Rectal smooth muscle tissue (tissue), 1 donor: ENCODE measurements around the gene VAV2.

Experiments used
- H3K27ac ChIP-seq: one replicate; pipeline ENCODE4 v1.7.0; 2013; ENCODE audit warnings: low read depth, low read length, inconsistent platforms
- H3K27me3 ChIP-seq: one replicate; pipeline ENCODE4 v1.7.0; 2013; ENCODE audit warnings: low read length; ENCODE audit not compliant: control insufficient read depth, insufficient read depth
- H3K36me3 ChIP-seq: one replicate; pipeline ENCODE4 v1.7.0; 2013; ENCODE audit warnings: low read length; ENCODE audit not compliant: control insufficient read depth, insufficient read depth
- H3K4me1 ChIP-seq: one replicate; pipeline ENCODE4 v1.7.0; 2013; ENCODE audit warnings: low read length; ENCODE audit not compliant: control insufficient read depth, insufficient read depth
- H3K4me3 ChIP-seq: one replicate; pipeline ENCODE4 v1.7.0; 2013; ENCODE audit warnings: low read length
- H3K9ac ChIP-seq: one replicate; pipeline ENCODE4 v1.7.0; 2013; ENCODE audit warnings: low read length

Gene VAV2

DNA sequence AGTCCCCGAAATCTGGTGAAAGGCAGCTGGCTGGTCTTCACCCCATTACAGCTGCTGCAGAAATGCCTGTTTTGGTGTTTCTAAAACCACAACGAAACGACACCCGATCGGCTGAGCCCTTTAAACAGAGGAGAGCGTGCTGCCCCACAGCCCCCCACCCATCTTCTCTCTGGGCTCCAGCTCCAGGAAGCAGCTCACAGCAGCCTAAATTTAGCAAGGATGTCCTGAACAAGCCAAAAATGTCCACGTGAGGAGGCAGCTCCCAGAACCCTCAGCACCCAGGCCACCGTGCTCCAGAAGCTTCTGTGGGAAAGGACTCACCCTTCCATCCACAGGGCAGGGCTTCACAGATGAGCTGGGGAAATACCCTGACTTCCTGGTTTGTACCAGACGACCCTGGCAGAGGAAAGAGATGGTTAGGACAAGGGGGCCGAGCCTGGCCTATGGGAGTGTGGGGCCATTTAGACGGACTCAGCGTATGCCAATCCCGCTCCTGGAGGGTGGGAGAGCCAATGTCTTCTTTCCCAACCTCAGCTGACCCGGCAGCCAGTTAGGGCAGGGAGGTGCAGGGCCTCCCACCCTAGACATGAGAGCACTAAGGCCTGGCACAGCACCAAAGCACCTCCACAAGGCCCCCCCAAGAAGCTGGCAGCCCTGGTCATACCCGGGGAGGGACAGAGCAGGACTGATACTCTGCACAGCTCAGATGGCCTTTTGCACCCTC is 214.9 kb downstream of the VAV2 start:
- Histone ChIP-seq H3K27ac (no peak overlapping the region), H3K27me3 (no peaks in the 10 kb centered on the region), H3K36me3 (peaks cover 18% of the 10 kb centered on the region), H3K9ac (no peak overlapping the region), H3K4me3 (no peak overlapping the region), H3K4me1 (no peaks in the 10 kb centered on the region)

DNA sequence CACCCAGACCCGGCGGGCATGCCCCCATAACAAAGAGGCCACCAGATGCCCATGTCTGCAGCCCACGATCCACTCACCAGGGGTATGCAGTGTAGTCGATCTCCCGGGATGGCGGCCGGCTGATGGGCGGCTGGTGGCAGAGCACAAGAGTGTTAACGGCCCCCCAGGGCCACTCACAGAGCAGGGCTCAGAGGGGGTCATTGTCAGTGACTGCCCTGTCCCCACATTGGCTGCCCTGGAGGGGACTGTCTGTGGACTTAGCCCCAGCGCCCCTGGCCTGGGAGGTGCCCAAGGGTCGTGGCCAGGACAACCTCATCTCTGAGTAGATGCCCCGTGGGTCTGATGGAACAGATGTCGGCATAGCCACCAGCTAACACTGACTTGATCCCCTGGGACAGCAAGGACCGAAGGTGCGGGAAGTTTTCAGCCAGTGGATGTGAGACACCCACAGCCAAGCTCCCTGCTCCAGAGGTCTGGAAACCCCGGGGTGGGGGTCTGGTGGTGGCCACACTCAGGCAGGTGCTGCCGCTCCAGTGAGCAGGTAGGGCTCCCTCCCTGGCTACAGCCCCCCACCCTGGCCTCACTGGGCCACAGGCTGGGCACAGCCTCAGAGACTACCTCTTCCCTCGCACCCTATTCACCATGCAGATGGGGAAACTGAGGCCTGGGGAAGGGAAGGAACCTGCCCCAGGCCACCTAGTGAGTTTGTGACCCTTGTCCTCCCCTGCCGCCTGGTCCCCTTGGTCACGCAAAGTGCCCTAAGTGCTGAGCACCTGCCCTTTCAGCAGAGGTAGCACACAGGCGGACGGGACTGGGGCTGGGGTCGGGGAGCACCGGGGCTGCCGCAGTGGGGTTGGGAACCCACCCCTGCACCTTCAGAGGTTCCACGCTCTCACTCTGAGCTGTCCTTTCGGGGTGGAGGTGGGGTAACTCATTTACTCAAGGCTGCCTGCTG is 215.9 kb downstream of the VAV2 start:
- H3K27me3 ChIP-seq = no peaks in the 10 kb centered on the region
- no peak overlapping the region for H3K4me3 ChIP-seq
- peaks cover 21% of the 10 kb centered on the region for H3K36me3 ChIP-seq
- H3K4me1 ChIP-seq = no peaks in the 10 kb centered on the region
- no peak overlapping the region for H3K9ac ChIP-seq
- no peak overlapping the region for H3K27ac ChIP-seq

DNA sequence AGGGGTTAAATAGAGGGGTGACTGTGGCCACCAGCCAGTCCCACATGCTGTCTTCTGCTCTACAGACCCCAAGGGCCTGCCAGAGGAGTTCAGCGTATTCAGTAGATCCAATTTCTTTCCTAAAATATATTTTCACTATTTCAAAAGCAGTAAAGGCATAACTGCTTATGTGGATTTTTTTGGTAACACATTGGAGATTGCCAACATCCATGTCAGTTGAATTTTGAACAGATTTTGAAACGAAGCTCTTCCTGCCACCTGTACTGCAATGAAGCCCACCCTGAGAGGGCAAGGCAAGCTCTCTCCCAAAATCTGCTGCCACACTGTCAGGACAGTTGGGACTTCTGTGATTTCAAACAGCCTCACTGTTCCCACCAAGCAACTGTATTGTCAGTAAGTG is 216.8 kb downstream of the VAV2 start:
- no peak overlapping the region for H3K27ac ChIP-seq
- H3K4me1 ChIP-seq = no peaks in the 10 kb centered on the region
- no peaks in the 10 kb centered on the region for H3K27me3 ChIP-seq
- H3K36me3 ChIP-seq = peaks cover 21% of the 10 kb centered on the region
- no peak overlapping the region for H3K9ac ChIP-seq
- H3K4me3 ChIP-seq = no peak overlapping the region

DNA sequence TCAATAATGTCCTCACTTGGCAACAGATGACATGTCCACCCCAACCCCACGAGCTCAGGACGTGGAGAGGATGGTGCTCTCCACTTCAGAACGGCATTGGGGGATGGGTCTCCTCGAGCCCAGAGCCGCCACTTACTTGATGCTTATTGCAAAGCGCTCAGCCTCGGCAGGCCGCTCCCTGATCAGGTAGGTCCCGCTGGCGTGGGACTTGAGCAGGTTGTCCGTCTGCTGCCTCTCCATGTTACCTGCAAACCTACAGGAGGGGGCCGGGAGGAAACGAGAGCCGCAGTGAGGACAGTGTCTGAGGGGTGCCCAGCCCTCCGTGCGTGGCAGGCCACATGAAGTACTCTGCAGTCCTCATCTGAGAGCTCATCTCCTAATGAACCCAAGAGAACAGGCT is 217.3 kb downstream of the VAV2 start:
- Histone ChIP-seq H3K4me1 (no peaks in the 10 kb centered on the region), H3K27me3 (no peaks in the 10 kb centered on the region), H3K9ac (no peak overlapping the region), H3K27ac (no peak overlapping the region), H3K36me3 (peaks cover 22% of the 10 kb centered on the region), H3K4me3 (no peak overlapping the region)

DNA sequence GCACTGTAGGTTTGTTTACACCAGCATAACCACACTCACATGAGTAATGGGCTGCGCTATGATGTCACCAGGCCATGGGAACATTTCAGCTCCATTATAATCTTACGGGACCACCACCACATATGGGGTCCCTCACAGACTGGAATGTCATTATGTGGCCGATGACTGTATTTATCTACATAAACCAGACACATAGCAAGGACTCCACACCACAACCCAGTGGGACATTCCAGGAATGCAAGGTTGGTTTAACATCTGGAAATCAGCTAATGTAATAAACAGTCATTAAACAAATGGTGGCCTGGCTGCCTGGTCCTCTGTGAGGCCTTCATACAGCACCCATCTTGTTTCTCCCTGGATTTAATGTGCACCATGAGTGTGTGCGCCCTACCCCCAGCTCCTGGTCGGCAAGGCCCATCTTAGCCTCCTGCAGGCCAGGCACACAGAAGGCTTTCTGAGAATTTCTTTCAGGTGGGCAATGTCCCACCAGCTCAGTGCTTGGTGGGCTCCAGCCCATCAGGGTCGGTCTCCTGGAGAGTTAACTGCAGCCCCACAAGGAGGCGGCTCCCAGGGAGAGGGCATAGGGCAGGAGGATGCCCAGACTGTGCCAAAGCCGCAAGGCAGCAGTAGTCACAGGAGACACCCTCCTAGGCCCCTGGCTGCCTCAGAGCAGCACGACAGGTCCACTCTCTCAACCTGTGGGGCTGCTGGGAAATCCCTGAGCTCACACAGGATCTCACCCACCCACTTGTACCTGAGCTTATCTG is 218.1 kb downstream of the VAV2 start:
- no peak overlapping the region for H3K27ac ChIP-seq

DNA sequence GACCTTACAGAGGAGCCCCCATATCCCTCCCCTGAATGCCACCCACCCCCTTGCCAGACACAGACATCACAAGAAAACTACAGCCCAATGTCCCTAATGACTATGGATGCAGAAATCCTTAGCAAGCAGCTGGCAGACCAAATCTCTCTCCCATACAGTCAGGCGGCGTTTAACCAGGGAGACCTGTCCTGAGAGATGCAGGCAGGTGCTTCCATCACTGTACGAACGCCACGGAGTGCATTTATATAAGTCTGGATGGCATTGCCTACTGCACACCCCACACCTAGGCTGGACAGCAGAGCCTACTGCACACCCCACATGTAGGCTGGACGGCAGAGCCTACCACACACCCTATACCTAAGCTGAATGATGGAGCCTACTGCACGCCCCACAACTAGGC is 219.5 kb downstream of the VAV2 start:
- no peak overlapping the region for H3K27ac ChIP-seq
- no peak overlapping the region for H3K9ac ChIP-seq
- no peak overlapping the region for H3K4me3 ChIP-seq
- H3K36me3 ChIP-seq = peaks cover 33% of the 10 kb centered on the region
- no peaks in the 10 kb centered on the region for H3K27me3 ChIP-seq
- no peaks in the 10 kb centered on the region for H3K4me1 ChIP-seq

More for the DNA sequence above, 218.1 kb downstream of the VAV2 start:
- Histone ChIP-seq H3K27me3 (no peaks in the 10 kb centered on the region), H3K36me3 (peaks cover 25% of the 10 kb centered on the region), H3K4me1 (no peaks in the 10 kb centered on the region), H3K4me3 (no peak overlapping the region), H3K9ac (no peak overlapping the region)

DNA sequence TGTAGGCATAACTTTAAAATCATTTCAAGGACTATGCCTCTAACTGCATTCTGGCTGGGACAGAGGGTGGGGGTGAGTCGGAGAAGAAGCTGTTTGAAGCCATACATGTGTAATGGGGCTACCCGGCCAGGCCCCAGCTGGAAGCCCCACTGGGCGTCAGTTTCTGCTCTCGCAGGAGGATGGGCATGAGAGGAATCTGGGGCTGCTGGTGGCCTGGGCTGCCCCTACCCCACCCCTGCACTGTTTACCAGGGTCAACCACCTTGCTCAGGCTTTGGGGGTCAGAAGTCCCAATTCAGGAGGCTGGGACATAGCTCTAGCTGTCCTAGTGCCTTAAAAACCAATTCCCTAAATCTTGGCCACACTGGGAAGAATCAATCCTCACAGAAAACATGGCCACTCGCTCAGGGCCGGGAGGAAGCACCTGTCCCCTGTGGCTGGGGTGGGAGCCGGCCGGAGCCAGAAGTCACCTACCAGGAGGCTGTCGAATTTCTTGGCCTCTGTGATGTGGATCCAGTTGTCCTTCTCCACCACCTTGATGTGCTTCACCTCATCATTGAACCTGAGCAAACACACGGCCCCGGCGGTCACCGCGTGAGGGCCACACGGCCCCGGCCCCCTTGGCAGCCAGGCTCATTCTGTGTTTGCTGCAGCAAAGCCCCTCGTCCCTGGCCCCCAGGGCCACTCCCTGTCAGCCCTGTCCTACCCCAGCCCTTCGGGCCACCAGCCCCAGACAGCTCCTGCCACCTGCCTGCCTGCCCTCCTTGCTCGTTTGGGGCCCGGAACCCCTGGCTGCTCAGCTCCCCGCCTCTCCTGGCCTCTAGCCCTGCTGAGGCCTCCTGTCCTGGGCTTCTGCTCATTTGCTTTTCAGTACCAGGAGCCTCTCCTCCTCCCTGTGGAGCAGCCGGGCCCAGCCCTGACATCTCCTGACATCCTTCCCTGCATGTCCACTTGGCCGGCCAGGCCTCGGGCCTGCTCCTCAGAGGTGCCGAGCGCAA is 220.3 kb downstream of the VAV2 start:
- no peaks in the 10 kb centered on the region for H3K4me1 ChIP-seq
- H3K27ac ChIP-seq = no peak overlapping the region
- H3K9ac ChIP-seq = no peak overlapping the region
- H3K36me3 ChIP-seq = peaks cover 33% of the 10 kb centered on the region
- no peaks in the 10 kb centered on the region for H3K27me3 ChIP-seq
- H3K4me3 ChIP-seq = no peak overlapping the region

DNA sequence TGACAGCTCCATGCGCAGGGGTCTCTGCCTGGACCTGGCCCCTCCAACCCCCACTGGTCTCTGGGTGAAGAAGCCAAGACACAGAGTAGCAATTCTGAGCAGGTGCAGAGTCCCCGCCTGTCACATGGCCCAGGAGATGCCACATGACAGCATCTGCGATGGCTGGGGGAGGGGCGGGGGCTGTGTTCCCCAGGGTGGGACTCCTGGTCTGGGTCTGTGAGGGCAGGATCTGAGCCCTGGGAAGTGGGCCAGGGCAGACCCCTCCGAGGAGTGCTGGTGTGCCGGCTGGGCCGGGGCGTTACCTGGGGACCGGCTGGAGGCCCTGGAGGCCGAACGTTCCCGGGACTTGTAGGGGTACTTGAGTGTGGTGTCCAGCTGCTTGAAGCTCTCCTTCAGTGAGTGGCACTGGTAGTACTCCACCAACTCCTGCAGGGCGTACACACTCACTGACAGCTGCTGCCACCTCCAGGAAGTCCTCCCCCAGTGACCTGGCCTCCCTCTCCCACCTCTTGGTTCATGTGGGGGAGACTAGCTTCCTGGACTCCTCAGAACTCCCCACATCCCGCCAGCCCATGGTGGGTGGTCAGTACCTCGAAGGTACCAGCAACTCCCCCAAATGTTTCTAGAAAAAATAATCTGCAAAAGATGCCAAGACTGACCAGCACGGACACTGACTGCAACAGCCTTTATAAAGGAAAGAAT is 221.9 kb downstream of the VAV2 start:
- no peaks in the 10 kb centered on the region for H3K27me3 ChIP-seq
- H3K4me1 ChIP-seq = no peaks in the 10 kb centered on the region
- no peak overlapping the region for H3K4me3 ChIP-seq
- no peak overlapping the region for H3K9ac ChIP-seq
- H3K36me3 ChIP-seq = peaks cover 33% of the 10 kb centered on the region
- H3K27ac ChIP-seq = no peak overlapping the region

DNA sequence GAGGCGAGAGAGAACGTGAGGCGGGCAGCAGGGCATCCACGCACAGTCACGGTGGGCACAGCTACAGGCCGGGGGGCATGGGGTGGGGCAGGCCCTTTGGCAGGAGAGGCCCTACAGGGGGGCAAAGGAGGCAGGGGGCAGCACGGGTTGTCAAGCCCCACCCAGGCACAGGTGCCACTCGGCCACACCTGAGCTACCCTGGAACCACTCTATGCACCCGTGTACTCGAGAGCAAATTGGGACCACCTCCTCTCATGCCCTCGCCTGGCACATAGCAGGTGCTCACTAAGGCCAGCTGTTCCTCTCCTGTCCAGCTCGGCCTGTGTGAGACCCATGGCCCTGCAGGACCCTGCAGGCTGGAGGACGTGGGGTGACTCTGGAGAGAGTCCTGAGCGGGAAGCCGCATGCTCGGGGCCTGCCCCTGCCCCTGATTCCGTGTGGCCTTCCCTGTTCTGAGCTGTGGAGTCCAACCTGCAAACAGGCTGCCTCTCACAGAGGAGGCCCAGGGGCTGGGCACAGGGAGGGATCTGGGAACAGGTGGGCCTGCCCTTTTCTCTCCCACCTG is 222.5 kb downstream of the VAV2 start:
- no peak overlapping the region for H3K4me3 ChIP-seq
- no peak overlapping the region for H3K27ac ChIP-seq
- H3K36me3 ChIP-seq = peaks cover 32% of the 10 kb centered on the region
- H3K4me1 ChIP-seq = no peaks in the 10 kb centered on the region
- no peaks in the 10 kb centered on the region for H3K27me3 ChIP-seq
- H3K9ac ChIP-seq = no peak overlapping the region

DNA sequence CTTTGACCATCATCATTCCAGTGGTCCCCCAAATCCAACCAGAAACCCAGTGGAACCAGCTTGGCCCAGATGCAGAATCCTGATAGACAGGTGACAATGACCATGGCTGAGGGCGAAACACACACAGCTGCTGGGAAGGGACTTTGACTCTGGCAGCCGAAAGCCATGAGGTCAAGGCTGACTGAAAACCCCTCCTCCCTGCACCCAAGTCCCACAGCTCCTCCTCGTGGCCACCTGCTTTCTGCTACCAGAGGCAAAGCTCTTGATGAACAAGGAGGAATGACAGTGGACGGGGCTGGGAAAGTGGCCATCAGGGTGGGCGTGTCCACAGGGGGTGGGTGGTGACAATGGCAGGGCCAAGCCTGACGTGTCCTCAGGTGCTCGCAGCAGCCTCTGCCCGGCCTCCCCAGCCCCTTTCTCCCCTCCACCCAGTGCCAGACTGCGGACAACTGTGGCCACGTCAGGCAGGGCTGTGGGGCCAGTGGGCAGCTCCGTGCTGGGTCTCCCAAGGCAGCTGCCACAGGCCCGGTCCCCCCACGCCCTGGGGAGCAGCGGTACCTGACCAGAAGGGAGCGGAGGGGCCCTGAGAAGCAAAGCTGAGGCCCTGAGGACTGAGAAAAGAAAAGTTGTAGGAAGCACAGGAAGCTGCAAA is 223.1 kb downstream of the VAV2 start:
- Histone ChIP-seq H3K4me1 (no peaks in the 10 kb centered on the region), H3K9ac (no peak overlapping the region), H3K27me3 (no peaks in the 10 kb centered on the region), H3K4me3 (no peak overlapping the region), H3K36me3 (peaks cover 26% of the 10 kb centered on the region), H3K27ac (no peak overlapping the region)
